NCI-H2227 (cell line): ENCODE measurements around the gene OCA2.
A peak's percentile ranks its signal among the peaks of the same experiment; 100 is the strongest.
"Not testable (repeated sequence)": the region's sequence is repeated elsewhere in the genome, so short reads cannot be mapped to it uniquely, and the experiment has no call there.

Source experiments
- DNase-seq: peaks from one replicate; lab custom pipeline; 2025; ENCODE audit not compliant: unreplicated experiment; lab: John Stamatoyannopoulos, UW

The OCA2 gene

GRCh38 chr15:28024889-28025250 is 74.2 kb downstream of the OCA2 start:
- no peak for DNase-seq

GRCh38 chr15:28023933-28024888 is 74.9 kb downstream of the OCA2 start:
- DNase-seq, result no peak

- DNase-seq, result no peak
Measured at GRCh38 chr15:28023422-28023821, 75.7 kb downstream of the OCA2 start.

GRCh38 chr15:28022961-28023360 is 76.2 kb downstream of the OCA2 start:
- DNase-seq, result no peak

- DNase-seq, result no peak
Measured at GRCh38 chr15:28022181-28022580, 76.9 kb downstream of the OCA2 start.

GRCh38 chr15:28021281-28022039 is 77.7 kb downstream of the OCA2 start:
- peak; percentile 79 for DNase-seq

- DNase-seq, result no peak
Measured at GRCh38 chr15:28020644-28021043, 78.5 kb downstream of the OCA2 start.

- no peak for DNase-seq
Measured at GRCh38 chr15:28019594-28020309, 79.4 kb downstream of the OCA2 start.

- no peak for DNase-seq
Measured at GRCh38 chr15:28018291-28019044, 80.6 kb downstream of the OCA2 start.

GRCh38 chr15:28017423-28017924 is 81.6 kb downstream of the OCA2 start:
- no peak for DNase-seq

GRCh38 chr15:28015855-28016254 is 83.3 kb downstream of the OCA2 start:
- no peak for DNase-seq

GRCh38 chr15:28014623-28015200 is 84.4 kb downstream of the OCA2 start:
- no peak for DNase-seq

- DNase-seq, result no peak
Measured at GRCh38 chr15:28013976-28014375, 85.1 kb downstream of the OCA2 start.

GRCh38 chr15:28013480-28013879 is 85.6 kb downstream of the OCA2 start:
- DNase-seq, result no peak

GRCh38 chr15:28012231-28012630 is 86.9 kb downstream of the OCA2 start:
- no peak for DNase-seq

GRCh38 chr15:28008175-28008574 is 90.9 kb downstream of the OCA2 start:
- DNase-seq, result not testable (repeated sequence)

- DNase-seq, result no peak
Measured at GRCh38 chr15:28006116-28006905, 92.8 kb downstream of the OCA2 start.

- no peak for DNase-seq
Measured at GRCh38 chr15:28005004-28005527, 94.0 kb downstream of the OCA2 start.
